GM21529 (cell line): ENCODE results near the gene CRIP1.

ENCODE experiments used
- ATAC-seq: cut with Tn5 transposase; IDR thresholded peaks from one replicate; pipeline ENCODE4 v1.9.1; 2021; ENCODE audit not compliant: unreplicated experiment

The CRIP1 gene

GRCh38 chr14:105531088-105531893 is 44.6 kb downstream of the CRIP1 start:
- no peak for ATAC-seq

GRCh38 chr14:105531894-105532623 is 45.4 kb downstream of the CRIP1 start:
- no peak for ATAC-seq

- ATAC-seq = no peak
Measured at GRCh38 chr14:105532735-105533141, 46.1 kb downstream of the CRIP1 start.

GRCh38 chr14:105533391-105533790 is 46.7 kb downstream of the CRIP1 start:
- no peak for ATAC-seq

GRCh38 chr14:105533811-105534498 is 47.3 kb downstream of the CRIP1 start:
- no peak for ATAC-seq

GRCh38 chr14:105534586-105534985 is 47.9 kb downstream of the CRIP1 start:
- no peak for ATAC-seq

- ATAC-seq = no peak
Measured at GRCh38 chr14:105536051-105536450, 49.4 kb downstream of the CRIP1 start.

GRCh38 chr14:105536691-105537579 is 50.2 kb downstream of the CRIP1 start:
- ATAC-seq = no peak

GRCh38 chr14:105537580-105538474 is 51.1 kb downstream of the CRIP1 start:
- no peak for ATAC-seq
